A673 (cell line): ENCODE measurements around the gene KAT7. TPM values are rescaled to one million over a fixed set of nuclear protein-coding genes. Genes with fewer than 3 reads are reported as not detected.

Experiments used
- BruUV-seq: library from RNA; stranded (reverse); fragments of 400-500 nt; replicated peaks from 2 replicates; lab custom pipeline; 2021; lab: Mats Ljungman, UMichigan
- CTCF ChIA-PET: fragments of 300-600 bp; sonication (Branson Sonifier 250); formaldehyde crosslinking; loops from one replicate; lab custom pipeline; 2022; ENCODE audit warnings: antibody characterized with exemption; lab: Charles Lee
- POLR2A ChIA-PET: fragments of 300-600 bp; sonication (Branson Sonifier 250); formaldehyde crosslinking; loops from one replicate; lab custom pipeline; 2022; ENCODE audit warnings: antibody characterized with exemption; ENCODE audit not compliant: low non-redundant PET; lab: Charles Lee
- DNase-seq: peaks from one replicate; pipeline ENCODE4 v3.0.0-alpha.2; 2015; ENCODE audit warnings: low spot score
- H3K27ac ChIP-seq: fragments of 200-600 bp; sonication (generic); 2 replicates; pipeline ENCODE4 v1.5.1; 2016; ENCODE audit warnings: mixed run types, low read depth, mild to moderate bottlenecking, mixed read lengths, antibody characterized with exemption, low read length; ENCODE audit not compliant: poor library complexity, severe bottlenecking
- H3K27me3 ChIP-seq: fragments of 200-600 bp; sonication (generic); replicated peaks from 2 replicates; pipeline ENCODE4 v1.6.1; 2017; ENCODE audit warnings: mixed run types, low read depth, mild to moderate bottlenecking, mixed read lengths, antibody characterized with exemption, low read length; ENCODE audit not compliant: insufficient read depth, poor library complexity
- H3K36me3 ChIP-seq: fragments of 200-600 bp; sonication (generic); 2 replicates; pipeline ENCODE4 v1.6.1; 2016; ENCODE audit warnings: mixed run types, mild to moderate bottlenecking, mixed read lengths, antibody characterized with exemption, low read length; ENCODE audit not compliant: insufficient read depth, poor library complexity, severe bottlenecking
- H3K4me1 ChIP-seq: fragments of 200-600 bp; sonication (generic); 2 replicates; pipeline ENCODE4 v1.6.1; 2017; ENCODE audit warnings: mixed run types, mild to moderate bottlenecking, mixed read lengths, antibody characterized with exemption, low read length; ENCODE audit not compliant: insufficient read depth, poor library complexity, severe bottlenecking
- H3K4me3 ChIP-seq: fragments of 200-600 bp; sonication (generic); 2 replicates; pipeline ENCODE4 v1.5.1; 2016; ENCODE audit warnings: low read depth, mixed run types, mild to moderate bottlenecking, mixed read lengths, low read length; ENCODE audit not compliant: poor library complexity, severe bottlenecking
- H3K9me3 ChIP-seq: fragments of 200-600 bp; sonication (generic); 2 replicates; pipeline ENCODE4 v1.6.1; 2016; ENCODE audit warnings: mixed run types, low read depth, mild to moderate bottlenecking, mixed read lengths, antibody characterized with exemption, low read length; ENCODE audit not compliant: poor library complexity, severe bottlenecking
- CTCF ChIP-seq: fragments of 300-800, 200-600 bp; sonication (generic); conservative IDR thresholded peaks from 2 replicates; pipeline ENCODE4 v1.5.1; 2017; ENCODE audit warnings: low read depth, mild to moderate bottlenecking, antibody characterized with exemption, low read length, moderate library complexity, mixed read lengths
- EZH2 ChIP-seq: fragments of 200-600 bp; sonication (generic); IDR thresholded peaks from 2 replicates; pipeline ENCODE4 v1.6.1; 2017; ENCODE audit warnings: borderline replicate concordance, low read depth, mild to moderate bottlenecking, mixed read lengths, antibody characterized with exemption, low read length; ENCODE audit not compliant: poor library complexity, severe bottlenecking
- intact Hi-C: fragments of 100-400 bp; cut with micrococcal nuclease; formaldehyde crosslinking; loops from one replicate; pipeline ENCODE4 v1.10.0; 2022; ENCODE audit not compliant: unreplicated experiment
- total RNA-seq: library from RNA; stranded (reverse); gene quantifications from 2 replicates; pipeline ENCODE4 v1.2.3, GENCODE V29; 2021

The KAT7 gene
- total RNA-seq, 1 experiment from 2014 or later, result 94.0 TPM

- Histone ChIP-seq H3K27ac (no peak overlapping the region), H3K4me3 (no peak overlapping the region), H3K27me3 (no peaks in the 10 kb centered on the region), H3K36me3 (no peaks in the 10 kb centered on the region), H3K4me1 (no peaks in the 10 kb centered on the region), H3K9me3 (no peaks in the 10 kb centered on the region)
- intact Hi-C loops, result no loop called here
- POLR2A ChIA-PET, result no interaction called here
- CTCF ChIA-PET, result no interaction called here
- TF ChIP-seq EZH2, result no peak
- peak; percentile 65 for TF ChIP-seq CTCF
- no TSS peak for BruUV-seq
- peak; percentile 42 for DNase-seq
These were observed 8.7 kb upstream of the KAT7 start for GRCh38 chr17:49779739-49780231.

- ChIA-PET CTCF (no interaction called here), POLR2A (interaction anchor here (0.6 kb wide), 1 partner anchor 276 kb away, joined by 3 read pairs; no protein-coding TSS in a partner anchor)
- no TSS peak for BruUV-seq
- H3K27ac ChIP-seq, result no peak overlapping the region
- H3K4me3 ChIP-seq, result no peak overlapping the region
- intact Hi-C loops, result no loop called here
- TF ChIP-seq EZH2 (no peak), CTCF (no peak)
- peaks cover 4% of the 10 kb centered on the region for H3K4me1 ChIP-seq
- DNase-seq, result peak; percentile 6
- H3K27me3 ChIP-seq, result no peaks in the 10 kb centered on the region
- no peaks in the 10 kb centered on the region for H3K9me3 ChIP-seq
- no peaks in the 10 kb centered on the region for H3K36me3 ChIP-seq
These were observed 5.3 kb upstream of the KAT7 start for GRCh38 chr17:49783071-49783715.

GRCh38 chr17:49783791-49784190, 4.7 kb upstream of the KAT7 start:
- Histone ChIP-seq H3K27me3 (no peaks in the 10 kb centered on the region), H3K36me3 (no peaks in the 10 kb centered on the region), H3K4me1 (peaks cover 4% of the 10 kb centered on the region), H3K27ac (no peak overlapping the region), H3K9me3 (no peaks in the 10 kb centered on the region), H3K4me3 (no peak overlapping the region)
- no peak for DNase-seq
- TF ChIP-seq CTCF (no peak), EZH2 (no peak)
- no TSS peak for BruUV-seq
- ChIA-PET POLR2A (interaction anchor here (0.6 kb wide), 1 partner anchor 277 kb away, joined by 3 read pairs; no protein-coding TSS in a partner anchor), CTCF (no interaction called here)
- intact Hi-C loops, result no loop called here
